Mucosa of stomach (tissue), 1 donor: ENCODE results near the gene CMAS.
"Not testable (repeated sequence)": the region's sequence is repeated elsewhere in the genome, so short reads cannot be mapped to it uniquely, and the experiment has no call there.

Experiments used
- H3K27me3 ChIP-seq: one replicate; pipeline ENCODE4 v1.7.0; 2013; ENCODE audit warnings: mild to moderate bottlenecking, low read length; ENCODE audit not compliant: control insufficient read depth, insufficient read depth
- H3K36me3 ChIP-seq: one replicate; pipeline ENCODE4 v1.7.0; 2013; ENCODE audit warnings: low read length; ENCODE audit not compliant: control insufficient read depth, insufficient read depth
- H3K4me1 ChIP-seq: one replicate; pipeline ENCODE4 v1.7.0; 2013; ENCODE audit warnings: mild to moderate bottlenecking, low read length; ENCODE audit not compliant: control insufficient read depth, insufficient read depth
- H3K4me3 ChIP-seq: one replicate; pipeline ENCODE4 v1.7.0; 2013; ENCODE audit warnings: low read length
- H3K9ac ChIP-seq: one replicate; pipeline ENCODE4 v1.7.0; 2013; ENCODE audit warnings: mild to moderate bottlenecking, low read length, moderate library complexity
- H3K9me3 ChIP-seq: one replicate; pipeline ENCODE4 v1.7.0; 2013; ENCODE audit warnings: mild to moderate bottlenecking, low read length, moderate library complexity; ENCODE audit not compliant: control insufficient read depth
- donor health status: Pancreatic carcinoma.

Gene CMAS

DNA sequence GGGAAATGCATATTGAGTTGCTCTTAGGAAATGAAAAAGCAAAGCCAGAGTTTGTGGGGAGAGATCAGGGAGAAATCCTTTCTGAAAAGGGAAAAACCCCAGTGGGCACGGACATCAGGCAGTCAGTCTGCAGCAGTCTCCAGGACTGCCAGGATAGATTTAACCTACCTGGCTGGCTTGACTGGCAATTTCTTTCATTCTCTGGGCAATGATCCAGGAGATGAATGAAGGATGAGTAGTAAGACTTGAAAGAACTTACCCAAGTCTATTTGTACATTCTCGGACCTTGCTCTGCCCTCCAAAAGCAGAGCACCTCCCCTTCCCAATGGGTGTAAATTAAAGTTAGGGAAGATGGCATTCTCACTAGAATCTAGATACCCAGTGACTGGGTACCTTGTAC is 42.9 kb downstream of the CMAS start:
- no peaks in the 10 kb centered on the region for H3K4me1 ChIP-seq
- H3K9ac ChIP-seq, result no peak overlapping the region
- H3K27me3 ChIP-seq, result no peaks in the 10 kb centered on the region
- no peaks in the 10 kb centered on the region for H3K9me3 ChIP-seq
- no peaks in the 10 kb centered on the region for H3K36me3 ChIP-seq
- no peak overlapping the region for H3K4me3 ChIP-seq

DNA sequence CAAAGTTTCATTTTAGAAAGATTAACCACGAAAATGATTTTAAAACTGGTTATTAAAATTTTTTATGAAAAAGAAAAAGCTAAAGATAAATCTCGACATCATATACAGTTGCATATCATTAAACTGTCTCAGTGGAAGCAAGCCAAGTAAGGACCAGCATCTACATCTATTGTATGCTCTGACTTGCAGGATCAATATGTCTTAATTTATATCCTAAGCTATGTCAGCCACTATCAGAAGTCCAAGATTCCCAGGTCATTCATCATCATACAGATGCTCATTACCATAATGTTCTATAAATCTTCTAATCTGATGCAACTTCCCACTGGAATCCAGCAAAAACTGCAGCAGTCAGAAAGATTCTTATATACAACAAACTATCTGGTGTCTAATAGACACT is 43.5 kb downstream of the CMAS start:
- H3K4me1 ChIP-seq, result no peaks in the 10 kb centered on the region
- no peaks in the 10 kb centered on the region for H3K36me3 ChIP-seq
- H3K9me3 ChIP-seq, result no peaks in the 10 kb centered on the region
- H3K9ac ChIP-seq, result no peak overlapping the region
- H3K4me3 ChIP-seq, result no peak overlapping the region
- H3K27me3 ChIP-seq, result no peaks in the 10 kb centered on the region

DNA sequence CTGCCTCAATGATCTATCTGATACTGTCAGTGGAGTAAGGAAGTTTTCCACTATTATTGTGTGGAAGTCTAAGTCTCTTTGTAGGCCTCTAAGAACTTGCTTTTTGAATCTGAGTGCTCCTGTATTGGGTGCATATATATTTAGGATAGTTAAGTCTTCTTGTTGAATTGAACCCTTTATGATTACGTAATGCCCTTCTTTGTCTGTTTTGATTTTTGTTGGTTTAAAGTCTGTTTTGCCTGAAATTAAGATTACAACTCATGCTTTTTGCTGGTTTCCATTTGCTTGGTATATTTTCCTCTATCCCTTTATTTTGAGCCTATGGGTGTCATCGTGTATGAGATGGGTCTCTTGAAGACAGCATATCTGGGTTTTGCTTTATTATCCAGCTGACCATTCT is 53.0 kb downstream of the CMAS start:
- H3K9me3 ChIP-seq, H3K4me1 ChIP-seq, H3K27me3 ChIP-seq, H3K9ac ChIP-seq, H3K4me3 ChIP-seq, H3K36me3 ChIP-seq: not testable (repeated sequence)

DNA sequence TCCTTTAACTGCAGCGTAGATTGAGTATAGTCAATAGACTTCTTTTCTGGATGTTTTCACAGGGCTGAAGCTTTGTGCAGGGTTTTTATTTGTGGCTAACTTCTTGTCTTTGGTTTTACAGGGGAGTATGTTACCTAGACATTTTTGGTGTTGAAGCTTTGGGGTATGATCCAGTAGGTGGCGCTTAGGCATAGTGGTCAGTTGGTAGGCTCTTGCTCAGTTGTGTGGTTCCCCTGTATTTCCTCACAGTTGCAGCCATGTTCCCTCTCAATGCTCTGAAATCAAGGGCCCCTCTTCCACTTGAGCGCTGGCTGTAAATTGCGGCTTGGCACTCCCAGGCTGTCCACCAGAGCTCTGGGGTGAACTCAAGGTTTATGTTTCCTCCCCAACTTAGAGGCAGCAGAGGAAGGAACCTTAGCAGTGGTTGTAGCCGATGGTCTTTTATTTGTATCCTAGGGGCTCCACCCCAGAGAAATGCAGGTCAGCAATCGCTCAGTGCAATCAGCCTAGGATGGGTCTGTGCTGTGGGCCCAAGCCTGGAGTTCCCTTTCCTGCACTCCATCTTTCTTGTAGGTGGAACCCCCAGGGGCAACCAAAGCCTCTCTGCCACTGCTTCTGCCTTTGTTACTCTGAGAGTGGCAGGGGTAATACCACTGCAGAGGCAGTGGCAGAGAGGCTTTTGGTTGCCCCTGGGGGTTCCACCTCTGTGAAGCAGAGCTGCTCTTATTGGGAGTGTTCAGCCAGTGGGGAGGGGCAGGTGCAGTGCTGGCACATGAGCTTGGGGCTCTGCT is 55.1 kb downstream of the CMAS start:
- Histone ChIP-seq H3K4me3 (no peak overlapping the region), H3K9ac (no peak overlapping the region), H3K4me1 (peaks cover 3% of the 10 kb centered on the region), H3K9me3 (no peaks in the 10 kb centered on the region), H3K27me3 (no peaks in the 10 kb centered on the region), H3K36me3 (no peaks in the 10 kb centered on the region)

- H3K4me3 ChIP-seq, result no peak overlapping the region
- no peaks in the 10 kb centered on the region for H3K27me3 ChIP-seq
- H3K9me3 ChIP-seq, result no peaks in the 10 kb centered on the region
- no peak overlapping the region for H3K9ac ChIP-seq
- peaks cover 3% of the 10 kb centered on the region for H3K4me1 ChIP-seq
- no peaks in the 10 kb centered on the region for H3K36me3 ChIP-seq
Observed at GRCh38 chr12:22101749-22102243, 55.8 kb downstream of the CMAS start.

DNA sequence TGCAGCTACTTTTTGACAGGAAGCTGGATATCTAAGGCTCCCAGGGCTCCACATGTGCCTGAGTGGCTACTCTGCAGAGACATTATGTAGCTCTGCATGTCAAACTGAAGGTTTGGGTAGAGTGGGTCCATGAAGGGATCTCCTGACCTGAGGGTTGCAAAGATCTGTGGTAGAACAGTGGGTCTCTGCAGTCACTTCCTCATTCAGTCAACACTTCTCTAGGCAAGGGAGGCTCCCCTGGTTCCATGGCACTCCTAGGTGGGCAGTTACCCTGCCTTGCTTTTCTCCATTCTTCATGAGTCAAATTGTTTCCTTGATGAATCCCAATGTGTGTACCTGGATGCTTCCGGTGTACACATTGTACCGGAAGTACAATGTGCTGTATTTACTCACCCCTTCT is 57.4 kb downstream of the CMAS start:
- H3K36me3 ChIP-seq, result no peaks in the 10 kb centered on the region

GRCh38 chr12:22105542-22105941 is 59.5 kb downstream of the CMAS start:
- H3K9ac ChIP-seq, result no peak overlapping the region
- no peaks in the 10 kb centered on the region for H3K36me3 ChIP-seq

More for the DNA sequence above, 57.4 kb downstream of the CMAS start:
- Histone ChIP-seq H3K9ac (no peak overlapping the region), H3K27me3 (no peaks in the 10 kb centered on the region), H3K4me3 (no peak overlapping the region), H3K4me1 (peaks cover 3% of the 10 kb centered on the region), H3K9me3 (no peaks in the 10 kb centered on the region)

DNA sequence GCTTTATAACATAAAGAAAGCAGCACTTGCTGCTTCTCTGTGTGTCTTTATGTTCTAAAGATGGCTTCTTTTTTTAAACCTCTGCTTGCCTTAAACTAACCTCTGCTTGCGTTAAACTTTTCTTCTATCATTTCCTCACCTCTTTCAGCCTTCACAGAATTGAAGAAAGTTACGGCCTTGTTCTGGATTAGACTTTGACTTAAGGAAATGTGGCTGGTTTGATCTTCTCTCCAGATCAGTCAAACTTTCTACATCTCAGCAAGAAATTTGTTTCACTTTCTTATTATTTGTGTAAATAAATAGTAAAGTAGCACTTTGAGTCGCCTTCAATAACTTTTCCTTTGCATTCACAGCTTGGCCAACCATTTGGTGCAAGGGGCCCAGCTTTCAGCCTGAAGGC is 64.2 kb downstream of the CMAS start:
- H3K9me3 ChIP-seq, result no peaks in the 10 kb centered on the region
- H3K27me3 ChIP-seq, result no peaks in the 10 kb centered on the region
- no peak overlapping the region for H3K4me3 ChIP-seq
- H3K9ac ChIP-seq, result no peak overlapping the region
- no peaks in the 10 kb centered on the region for H3K4me1 ChIP-seq
- no peaks in the 10 kb centered on the region for H3K36me3 ChIP-seq

More at GRCh38 chr12:22105542-22105941, 59.5 kb downstream of the CMAS start:
- no peaks in the 10 kb centered on the region for H3K9me3 ChIP-seq
- H3K27me3 ChIP-seq, result no peaks in the 10 kb centered on the region
- no peak overlapping the region for H3K4me3 ChIP-seq
- H3K4me1 ChIP-seq, result peaks cover 3% of the 10 kb centered on the region
